Activated naive CD8-positive, alpha-beta T cell treated with anti-CD3 and anti-CD28 coated beads, Interleukin-2, amount 10 ng/mL, durations not matched to agents 7 days and 5 days (primary cell): ENCODE measurements around the gene RHBDF2. TPM values are rescaled to one million over a fixed set of nuclear protein-coding genes. Genes with fewer than 3 reads are reported as not detected.

Experiments
- ATAC-seq: fragments of 150-1000 bp; cut with Tn5 transposase; one replicate; pipeline ENCODE4 v1.10.0; 2021; ENCODE audit warnings: low read depth, moderate library complexity
- POLR2A ChIA-PET: fragments of 350-600 bp; sonication (Branson Sonifier 250); formaldehyde crosslinking; loops from one replicate; lab custom pipeline; 2021; ENCODE audit warnings: antibody characterized with exemption; lab: Charles Lee
- DNase-seq: peaks from one replicate; pipeline ENCODE4 v3.0.0; 2021
- H3K27ac Mint-ChIP-seq: one replicate; pipeline ENCODE4 v1.8.0; 2022; ENCODE audit warnings: mild to moderate bottlenecking, mixed read lengths
- H3K27me3 Mint-ChIP-seq: one replicate; pipeline ENCODE4 v1.8.0; 2022; ENCODE audit warnings: mild to moderate bottlenecking, moderate library complexity, mixed read lengths
- H3K36me3 Mint-ChIP-seq: one replicate; pipeline ENCODE4 v1.8.0; 2021; ENCODE audit warnings: mild to moderate bottlenecking, mixed read lengths
- H3K4me1 Mint-ChIP-seq: one replicate; pipeline ENCODE4 v1.8.0; 2021; ENCODE audit warnings: mixed read lengths
- H3K4me3 Mint-ChIP-seq: one replicate; pipeline ENCODE4 v1.8.0; 2022; ENCODE audit warnings: mild to moderate bottlenecking, moderate library complexity, mixed read lengths
- H3K9me3 Mint-ChIP-seq: one replicate; pipeline ENCODE4 v1.8.0; 2021; ENCODE audit warnings: mixed read lengths
- total RNA-seq, 2 experiments: library from RNA; stranded (reverse); gene quantifications; one replicate each; pipeline ENCODE4 v1.2.3, GENCODE V29; 2021

RHBDF2 gene
- total RNA-seq, 2 experiments from 2014 or later = 65.1 to 67.2 TPM

DNA sequence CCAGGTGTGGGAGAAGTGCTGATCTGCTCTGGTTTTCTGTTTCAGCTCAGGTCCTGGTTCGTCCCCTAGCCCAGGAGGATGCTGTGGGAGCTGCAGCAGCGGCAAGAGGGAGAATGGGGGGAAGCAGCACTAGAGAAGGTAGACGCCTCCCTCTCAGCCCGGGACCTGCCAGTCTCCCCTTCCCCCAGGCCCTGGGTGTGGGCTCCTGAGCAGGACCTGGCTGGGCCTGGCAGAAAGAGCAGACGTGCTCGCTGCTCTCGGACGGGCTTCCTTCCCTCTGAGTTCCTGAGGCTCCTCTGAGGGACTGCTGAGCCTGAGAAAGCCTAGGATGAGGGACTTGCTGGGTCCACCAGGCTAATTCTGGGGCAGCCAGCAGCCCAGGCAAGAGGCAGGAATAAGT, 41.8 kb upstream of the RHBDF2 start:
- Mint-ChIP-seq H3K27me3 (peaks cover 20% of the 10 kb centered on the region), H3K9me3 (no peaks in the 10 kb centered on the region), H3K36me3 (no peaks in the 10 kb centered on the region), H3K4me3 (no peak overlapping the region), H3K27ac (no peak overlapping the region), H3K4me1 (peaks cover 12% of the 10 kb centered on the region)
- POLR2A ChIA-PET = no interaction called here
- ATAC-seq (no peak), DNase-seq (no peak)

DNA sequence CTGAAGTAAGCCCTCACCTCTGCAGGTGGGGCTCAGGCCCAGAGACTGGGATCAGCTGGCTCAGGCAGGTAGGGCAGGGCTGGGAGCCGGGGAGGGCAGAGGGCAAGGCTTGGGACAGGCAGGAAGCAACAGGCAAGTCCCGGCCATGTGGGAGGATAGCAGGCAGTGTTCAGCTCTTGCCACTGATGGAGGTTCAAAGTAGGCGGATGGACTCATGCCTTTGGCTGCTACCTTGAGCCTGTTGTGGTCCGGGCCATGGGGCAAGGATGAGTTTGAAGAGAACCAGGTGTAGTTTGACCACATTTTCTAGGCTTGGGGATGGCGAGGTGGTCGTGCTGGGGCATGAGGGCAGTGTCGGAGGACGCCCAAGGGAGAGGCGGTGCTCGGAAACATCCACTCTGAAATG, 41.3 kb upstream of the RHBDF2 start:
- Mint-ChIP-seq H3K9me3 (no peaks in the 10 kb centered on the region), H3K4me3 (no peak overlapping the region), H3K27me3 (peaks cover 20% of the 10 kb centered on the region), H3K4me1 (peaks cover 12% of the 10 kb centered on the region), H3K36me3 (no peaks in the 10 kb centered on the region), H3K27ac (no peak overlapping the region)
- POLR2A ChIA-PET = no interaction called here
- ATAC-seq (no peak), DNase-seq (no peak)

DNA sequence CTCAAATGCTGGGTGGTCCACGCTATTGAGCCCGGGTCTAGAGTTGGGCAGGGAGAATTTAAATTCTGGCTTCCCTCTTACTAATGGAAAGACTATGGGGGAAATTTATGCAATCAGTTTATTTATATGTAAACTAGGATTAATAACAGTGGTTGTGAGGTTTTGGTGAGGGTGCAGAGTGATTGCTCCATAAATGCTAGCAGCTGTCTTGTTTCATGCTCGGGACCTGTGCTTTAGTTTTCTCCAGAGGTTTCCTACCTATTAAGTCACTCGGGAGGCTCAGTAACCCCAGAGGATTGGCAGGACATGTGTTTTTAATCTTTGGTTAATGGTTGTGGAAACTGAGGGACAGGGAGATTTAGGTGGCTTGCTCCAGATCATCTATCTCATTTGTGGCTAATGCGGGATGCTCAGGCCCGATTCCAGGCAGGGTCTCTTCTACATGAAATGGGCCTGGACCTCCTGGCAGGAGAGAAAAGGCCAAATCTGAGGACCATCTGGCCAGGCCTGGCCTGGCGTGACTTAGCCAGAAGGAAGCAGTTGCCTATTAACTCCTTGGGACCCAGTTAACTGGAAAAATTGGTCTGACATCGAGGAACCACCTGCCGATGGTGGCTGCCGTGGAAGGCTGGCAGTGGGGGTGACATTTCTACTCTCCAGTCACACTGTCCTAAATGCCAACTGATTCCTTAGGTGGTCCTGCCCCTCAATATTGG, 40.7 kb upstream of the RHBDF2 start:
- Mint-ChIP-seq H3K27me3 (peaks cover 24% of the 10 kb centered on the region), H3K9me3 (no peaks in the 10 kb centered on the region), H3K4me1 (peaks cover 12% of the 10 kb centered on the region), H3K4me3 (no peak overlapping the region), H3K36me3 (no peaks in the 10 kb centered on the region), H3K27ac (no peak overlapping the region)
- ATAC-seq (no peak), DNase-seq (no peak)
- POLR2A ChIA-PET = no interaction called here

DNA sequence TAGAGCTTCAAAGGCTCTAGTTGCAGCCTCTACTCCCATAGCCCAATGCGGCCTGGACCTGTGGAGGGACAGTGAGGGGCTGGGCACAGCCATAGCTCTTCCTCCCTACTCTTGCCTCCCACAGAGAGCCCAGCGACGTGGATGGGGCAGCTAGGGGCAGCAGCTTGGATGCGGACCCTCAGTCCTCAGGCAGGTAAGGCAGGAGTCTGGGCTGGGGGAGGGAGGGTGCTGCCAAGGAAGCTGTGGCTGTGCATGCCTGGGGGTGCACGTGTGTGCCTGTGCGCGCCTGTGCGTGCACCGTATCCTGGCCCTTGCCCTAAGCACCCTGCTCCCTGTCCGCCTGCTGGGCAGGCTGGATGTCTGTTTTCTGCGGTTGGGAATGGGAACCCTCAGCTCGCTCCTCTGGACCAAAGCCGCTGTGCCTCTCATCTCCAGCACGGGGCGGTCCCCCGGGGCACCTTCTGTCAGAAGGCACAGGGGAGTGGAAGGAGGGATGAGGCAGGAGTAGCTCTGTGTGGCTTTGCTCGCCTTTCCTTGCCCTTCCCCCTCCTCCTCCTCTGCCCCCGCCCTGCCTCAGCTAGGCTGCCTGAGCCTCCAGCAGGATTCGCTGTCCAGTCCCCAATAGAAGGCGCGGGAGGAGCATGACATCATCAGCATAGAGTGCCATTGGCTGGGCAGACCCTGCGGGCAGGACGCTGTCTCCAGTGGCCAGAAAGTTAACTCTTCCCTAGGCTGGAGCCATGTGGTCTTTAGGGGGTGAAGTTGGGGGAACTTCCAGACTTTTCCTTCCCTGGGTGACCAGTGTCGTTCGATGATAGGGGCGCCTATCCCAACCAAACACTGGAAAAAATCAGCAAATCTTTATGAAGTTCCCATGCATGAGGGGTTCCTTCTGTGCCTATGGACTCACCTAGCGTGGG, 39.4 kb upstream of the RHBDF2 start:
- Mint-ChIP-seq H3K4me3 (no peak overlapping the region), H3K27ac (no peak overlapping the region), H3K9me3 (no peaks in the 10 kb centered on the region), H3K27me3 (peaks cover 31% of the 10 kb centered on the region), H3K36me3 (no peaks in the 10 kb centered on the region), H3K4me1 (peaks cover 11% of the 10 kb centered on the region)
- POLR2A ChIA-PET = interaction anchor here (1.5 kb wide), 1 partner anchor 13 kb away, joined by 6 read pairs; no protein-coding TSS in a partner anchor
- DNase-seq (no peak), ATAC-seq (peak; percentile 35)

DNA sequence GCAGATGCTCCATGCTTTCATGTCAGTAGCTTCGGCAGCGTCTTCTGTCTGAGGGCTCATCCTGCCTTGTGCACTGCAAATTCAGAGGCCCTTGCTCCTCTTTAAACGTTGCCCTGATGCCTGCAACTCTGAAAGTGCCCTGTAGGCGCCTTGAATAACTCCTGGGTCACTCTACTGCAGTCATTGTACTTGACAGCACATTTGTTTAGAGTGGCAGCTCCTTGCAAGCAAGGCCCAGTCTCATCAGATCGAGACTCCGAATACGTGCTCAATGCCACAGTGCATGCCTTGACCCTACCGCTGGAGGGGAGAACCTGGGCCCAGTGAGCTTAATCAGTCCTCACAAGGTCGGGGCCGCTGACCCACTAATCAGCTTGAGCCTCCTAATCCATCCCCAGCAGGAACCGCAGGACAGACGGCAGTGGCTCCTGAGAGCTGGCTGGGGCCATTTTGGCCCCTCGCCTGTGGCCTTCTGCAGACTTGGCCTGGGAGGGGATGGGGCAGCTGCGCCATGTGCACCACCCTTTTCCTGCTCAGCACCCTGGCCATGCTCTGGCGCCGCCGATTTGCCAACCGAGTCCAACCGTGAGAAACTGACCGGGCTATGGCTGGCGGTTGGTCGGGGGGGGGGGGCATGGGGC, 38.5 kb upstream of the RHBDF2 start, which contains the start of gene PRCD:
Gene PRCD, plus strand, starts transcription at position 414 of the 641 bp plus-strand sequence. Its CDS starts 98 bp downstream, at position 512.
- no peak for ATAC-seq
- Mint-ChIP-seq H3K36me3 (no peaks in the 10 kb centered on the region), H3K4me1 (peaks cover 11% of the 10 kb centered on the region), H3K27me3 (peaks cover 36% of the 10 kb centered on the region), H3K4me3 (peak within 1 kb of the TSS; percentile 28), H3K27ac (no peak within 1 kb of the TSS), H3K9me3 (no peaks in the 10 kb centered on the region)
- no peak for DNase-seq
- POLR2A ChIA-PET = interaction anchor here (1.5 kb wide), 1 partner anchor 12 kb away, joined by 6 read pairs; no protein-coding TSS in a partner anchor

DNA sequence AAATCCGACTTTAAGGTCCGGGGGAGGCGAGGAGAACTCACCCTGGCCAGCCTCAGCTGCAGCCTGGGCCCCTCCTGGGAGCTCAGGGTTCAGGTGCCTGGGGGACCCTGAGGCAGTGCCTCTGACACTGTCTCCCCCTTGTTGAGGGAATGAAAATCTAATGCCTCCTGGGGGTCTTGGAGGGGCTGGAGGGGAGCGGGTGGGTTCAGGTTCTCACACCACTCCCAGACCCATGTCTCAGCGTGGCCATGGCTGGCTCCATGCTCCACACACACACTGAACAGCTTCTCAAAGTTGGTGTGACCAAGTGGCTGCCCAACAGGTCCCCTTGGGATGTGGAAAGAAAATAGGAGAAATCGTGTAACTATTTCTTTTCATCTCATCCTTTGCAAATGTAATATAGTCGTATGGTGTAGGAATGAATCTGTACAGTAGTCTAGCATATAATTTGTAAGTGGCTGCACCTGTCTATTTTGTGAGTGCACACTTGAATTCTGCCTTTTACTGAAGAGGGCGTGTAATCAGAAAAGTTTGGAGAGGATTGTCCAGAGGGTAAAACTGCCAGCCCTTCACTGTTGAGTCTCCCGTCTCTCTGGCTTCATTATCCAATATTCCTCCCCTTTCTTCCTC, 37.8 kb upstream of the RHBDF2 start:
- H3K27ac Mint-ChIP-seq = no peak overlapping the region
- peaks cover 36% of the 10 kb centered on the region for H3K27me3 Mint-ChIP-seq
- H3K4me3 Mint-ChIP-seq = peak overlapping the region; percentile 28
- H3K4me1 Mint-ChIP-seq = peaks cover 8% of the 10 kb centered on the region
- POLR2A ChIA-PET = interaction anchor here (0.5 to 0.6 kb wide), 2 partner anchors 18 to 546 kb away, joined by 3 read pairs; no protein-coding TSS in a partner anchor
- no peaks in the 10 kb centered on the region for H3K36me3 Mint-ChIP-seq
- H3K9me3 Mint-ChIP-seq = no peaks in the 10 kb centered on the region
- DNase-seq (no peak), ATAC-seq (no peak)

DNA sequence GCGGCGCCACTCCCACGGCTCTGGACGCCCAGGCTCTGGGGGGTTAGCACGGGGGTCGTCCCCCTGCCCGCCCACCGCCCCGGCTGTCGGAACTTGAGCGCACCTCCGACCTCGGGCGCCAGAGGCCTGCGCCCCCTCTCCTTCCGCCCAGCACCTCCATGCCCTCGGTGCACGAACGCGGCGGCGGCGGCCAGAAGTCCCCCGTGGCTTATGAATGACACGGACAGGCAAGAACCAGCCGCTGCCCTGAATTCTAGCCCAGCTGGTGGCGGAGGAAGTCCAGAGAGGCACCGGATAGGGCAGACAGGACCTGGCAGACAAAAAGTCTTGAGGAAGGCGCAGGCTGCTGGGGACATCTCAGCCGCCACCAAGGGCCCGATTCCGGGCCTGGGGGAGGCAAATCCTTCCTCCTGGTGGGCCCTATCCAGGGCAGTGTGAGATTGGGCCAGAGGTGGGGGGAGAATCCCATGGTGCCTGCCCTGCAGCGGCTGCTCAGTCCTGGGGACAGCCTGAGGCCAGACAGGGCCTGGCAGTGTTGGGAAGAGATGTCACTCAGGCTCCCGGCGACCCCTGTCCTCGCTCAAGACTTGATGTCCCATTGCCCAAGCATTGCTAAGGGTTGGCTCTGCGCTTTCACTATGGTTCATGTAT, 37.2 kb upstream of the RHBDF2 start:
- Mint-ChIP-seq H3K36me3 (no peaks in the 10 kb centered on the region), H3K4me3 (peak overlapping the region; percentile 28), H3K9me3 (no peaks in the 10 kb centered on the region), H3K27me3 (peaks cover 34% of the 10 kb centered on the region), H3K27ac (no peak overlapping the region), H3K4me1 (peaks cover 5% of the 10 kb centered on the region)
- POLR2A ChIA-PET = interaction anchor here (0.5 to 0.6 kb wide), 2 partner anchors 19 to 546 kb away, joined by 3 read pairs; no protein-coding TSS in a partner anchor
- ATAC-seq (no peak), DNase-seq (no peak)

DNA sequence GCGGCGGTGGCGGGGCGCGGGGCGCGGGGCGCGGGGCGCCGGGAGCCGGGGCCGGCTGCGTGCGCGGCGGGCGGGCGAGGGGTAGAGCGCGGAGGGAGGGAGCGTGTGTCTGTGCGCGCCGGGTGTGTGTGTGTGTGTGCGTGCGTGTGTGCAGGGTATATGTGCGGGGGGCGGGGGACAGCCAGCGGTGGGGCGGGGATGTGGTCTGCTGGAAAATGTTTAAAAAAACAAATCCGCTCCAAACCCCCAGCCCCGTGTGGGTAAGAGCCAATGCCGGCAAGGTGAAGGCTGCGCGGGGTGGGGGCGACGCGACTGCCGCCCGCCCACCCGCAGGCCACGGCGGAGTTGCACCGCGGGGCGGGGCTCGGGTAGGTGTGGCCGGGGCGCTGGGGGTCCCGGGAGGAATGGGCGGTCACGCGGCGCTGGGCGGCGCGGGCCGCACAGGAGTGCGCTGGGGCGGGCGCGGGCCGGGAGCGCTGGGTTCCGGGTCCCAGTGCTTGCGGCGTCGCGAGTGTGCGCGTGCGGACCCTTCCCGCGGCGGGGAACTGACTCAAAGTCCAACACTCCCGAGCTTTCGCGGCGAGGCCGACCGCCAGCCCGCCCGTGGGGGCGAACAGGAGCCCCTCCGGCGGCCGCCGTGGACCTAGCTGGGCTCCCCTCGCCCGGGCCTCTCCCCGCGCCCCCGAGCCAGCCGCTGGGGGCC, 36.5 kb upstream of the RHBDF2 start, which contains the start of gene CYGB:
Gene CYGB, minus strand, starts transcription at position 132 of the 703 bp plus-strand sequence. CDS start 167 bp downstream, outside the sequence.
- no peak within 1 kb of the TSS for H3K27ac Mint-ChIP-seq
- POLR2A ChIA-PET = interaction anchor here (0.6 to 1.1 kb wide), 2 partner anchors 10 to 196 kb away, joined by 5 to 7 read pairs; no protein-coding TSS in a partner anchor
- no peaks in the 10 kb centered on the region for H3K9me3 Mint-ChIP-seq
- no peak within 1 kb of the TSS for H3K4me3 Mint-ChIP-seq
- no peaks in the 10 kb centered on the region for H3K36me3 Mint-ChIP-seq
- H3K4me1 Mint-ChIP-seq = peaks cover 5% of the 10 kb centered on the region
- ATAC-seq = peak; percentile 31
- no peak for DNase-seq
- H3K27me3 Mint-ChIP-seq = peaks cover 34% of the 10 kb centered on the region

DNA sequence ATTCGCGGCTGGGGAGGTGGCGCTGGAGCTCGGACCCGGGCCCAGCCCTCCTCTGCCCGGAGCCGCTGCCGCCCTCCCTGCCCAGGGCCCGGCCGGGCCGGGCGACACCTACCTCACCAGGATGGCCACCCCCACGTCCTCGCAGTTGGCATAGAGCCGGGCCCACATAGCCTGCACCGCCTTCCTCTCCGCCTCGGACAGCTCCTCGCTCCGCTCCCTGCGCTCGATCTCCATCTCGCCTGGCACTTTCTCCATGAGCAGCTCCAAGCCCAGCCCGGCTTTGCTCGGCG, 36.0 kb upstream of the RHBDF2 start:
- H3K9me3 Mint-ChIP-seq = no peaks in the 10 kb centered on the region
- H3K4me3 Mint-ChIP-seq = no peak overlapping the region
- DNase-seq = no peak
- no peak overlapping the region for H3K27ac Mint-ChIP-seq
- no peaks in the 10 kb centered on the region for H3K36me3 Mint-ChIP-seq
- H3K4me1 Mint-ChIP-seq = peaks cover 5% of the 10 kb centered on the region
- peaks cover 34% of the 10 kb centered on the region for H3K27me3 Mint-ChIP-seq
- POLR2A ChIA-PET = interaction anchor here (1.1 kb wide), 1 partner anchor 9 kb away, joined by 5 read pairs; no protein-coding TSS in a partner anchor
- no peak for ATAC-seq

DNA sequence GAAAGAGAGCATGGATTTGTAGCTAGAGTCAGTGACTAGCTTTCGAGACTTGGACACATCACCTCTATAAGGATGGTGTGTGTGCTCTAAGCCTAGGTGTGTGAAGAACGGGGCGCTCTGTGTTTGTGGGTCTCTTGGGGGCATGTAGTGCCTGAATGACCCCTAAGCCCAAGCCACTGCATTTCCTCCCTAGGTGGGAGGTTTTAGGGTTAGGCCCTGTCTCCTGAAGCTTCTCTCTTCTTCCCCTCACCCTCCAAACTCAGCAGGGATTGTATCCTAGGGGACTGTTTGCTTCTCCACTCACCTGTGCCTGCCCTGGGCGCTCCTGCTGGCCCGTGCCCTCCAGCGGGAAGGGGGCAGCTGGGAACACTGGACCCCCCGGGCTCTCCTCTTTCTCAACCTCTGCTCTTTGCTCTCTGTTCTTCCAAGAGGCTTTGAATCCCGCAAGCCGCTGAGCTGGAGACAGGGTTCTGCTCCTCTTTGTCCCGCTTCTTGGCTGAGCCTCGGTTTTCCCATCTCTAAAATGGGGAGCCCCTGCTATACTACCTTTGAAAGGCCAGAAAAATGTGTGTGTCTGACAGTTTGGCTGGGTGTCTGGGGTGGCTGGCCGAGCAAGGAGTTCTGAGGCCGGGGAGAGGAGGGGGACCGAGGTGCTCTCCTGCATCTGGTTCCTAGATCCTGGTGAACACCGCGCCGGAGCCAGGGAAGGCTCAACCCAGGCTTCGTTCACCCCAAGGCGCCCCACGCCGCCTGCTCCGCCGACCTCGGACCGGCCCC, 35.5 kb upstream of the RHBDF2 start:
- no peaks in the 10 kb centered on the region for H3K9me3 Mint-ChIP-seq
- H3K27me3 Mint-ChIP-seq = peaks cover 32% of the 10 kb centered on the region
- H3K27ac Mint-ChIP-seq = no peak overlapping the region
- no peak for ATAC-seq
- peaks cover 5% of the 10 kb centered on the region for H3K4me1 Mint-ChIP-seq
- no peak for DNase-seq
- H3K4me3 Mint-ChIP-seq = no peak overlapping the region
- POLR2A ChIA-PET = interaction anchor here (0.8 to 1.1 kb wide), 2 partner anchors 9 to 20 kb away, joined by 3 to 5 read pairs; no protein-coding TSS in a partner anchor
- no peaks in the 10 kb centered on the region for H3K36me3 Mint-ChIP-seq

DNA sequence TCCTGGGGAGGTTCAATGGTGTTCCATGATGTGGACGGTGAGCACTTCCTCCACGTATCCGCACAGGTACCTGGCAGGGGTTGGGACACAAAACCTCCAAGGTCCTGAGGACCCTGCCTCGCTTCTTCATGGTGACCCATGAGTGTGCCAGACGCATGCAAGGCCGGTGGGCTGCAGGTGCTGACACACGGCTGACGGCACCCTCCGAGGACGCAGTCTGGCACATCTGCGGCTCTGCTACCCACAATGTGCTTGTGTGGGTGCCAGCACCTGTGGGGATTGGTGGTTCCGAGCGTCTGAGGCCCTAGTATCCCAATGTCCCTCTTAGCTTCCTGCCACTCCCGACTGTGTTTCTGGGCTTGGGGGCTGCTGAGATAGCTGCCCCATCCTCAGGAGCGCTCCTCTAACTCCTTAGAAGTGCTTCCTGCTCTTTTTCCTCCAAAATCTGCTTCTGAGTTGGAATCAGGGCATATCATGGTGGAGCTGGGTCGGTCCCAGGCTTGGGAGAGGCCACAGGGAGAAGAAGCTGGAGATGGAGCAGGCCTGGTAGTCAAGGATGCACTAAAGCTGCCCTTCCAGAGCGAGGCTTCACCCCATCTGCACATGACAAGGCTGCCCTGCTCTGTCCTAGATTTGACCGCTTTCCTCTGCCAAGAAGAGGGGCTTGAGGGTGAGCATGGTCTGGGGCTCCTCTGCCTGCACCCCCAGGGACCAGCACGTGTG, 34.7 kb upstream of the RHBDF2 start:
- Mint-ChIP-seq H3K4me3 (no peak overlapping the region), H3K27ac (no peak overlapping the region), H3K9me3 (no peaks in the 10 kb centered on the region), H3K36me3 (no peaks in the 10 kb centered on the region), H3K4me1 (peaks cover 4% of the 10 kb centered on the region), H3K27me3 (peaks cover 32% of the 10 kb centered on the region)
- DNase-seq (no peak), ATAC-seq (no peak)
- POLR2A ChIA-PET = interaction anchor here (0.8 to 1.1 kb wide), 2 partner anchors 8 to 21 kb away, joined by 3 to 5 read pairs; no protein-coding TSS in a partner anchor
